Immature natural killer cell (primary cell): Measurements from ENCODE around the gene LIMK2. TPM values are rescaled to one million over a fixed set of nuclear protein-coding genes. Genes with fewer than 3 reads are reported as not detected.

Experiments used
- DNase-seq, 3 donors: peaks; one replicate each; pipeline ENCODE4 v3.0.0; 2022; ENCODE audit warnings: mixed read lengths in 1 of 3
- H3K27ac Mint-ChIP-seq, 6 donors: one replicate each; pipeline ENCODE4 v1.8.0; 2020; ENCODE audit warnings: mixed read lengths in 6 of 6, mild to moderate bottlenecking in 5 of 6, inconsistent platforms in 4 of 6, moderate library complexity in 3 of 6
- H3K27me3 Mint-ChIP-seq, 3 donors: one replicate each; pipeline ENCODE4 v1.8.0; 2020 to 2021; ENCODE audit warnings: low read depth in 3 of 3, mild to moderate bottlenecking in 3 of 3, mixed read lengths in 3 of 3, moderate library complexity in 3 of 3, inconsistent platforms in 1 of 3
- H3K36me3 Mint-ChIP-seq, 3 donors: one replicate each; pipeline ENCODE4 v1.8.0; 2020; ENCODE audit warnings: mixed read lengths in 3 of 3, inconsistent platforms in 2 of 3, mild to moderate bottlenecking in 2 of 3
- H3K4me1 Mint-ChIP-seq, 2 donors: one replicate each; pipeline ENCODE4 v1.8.0; 2020; ENCODE audit warnings: inconsistent platforms in 2 of 2, mild to moderate bottlenecking in 2 of 2, mixed read lengths in 2 of 2, moderate library complexity in 1 of 2
- H3K4me3 Mint-ChIP-seq, 5 donors: one replicate each; pipeline ENCODE4 v1.8.0; 2020; ENCODE audit warnings: mild to moderate bottlenecking in 5 of 5, mixed read lengths in 5 of 5, inconsistent platforms in 3 of 5, moderate library complexity in 3 of 5
- H3K9me3 Mint-ChIP-seq, 6 donors: one replicate each; pipeline ENCODE4 v1.8.0; 2020; ENCODE audit warnings: mild to moderate bottlenecking in 6 of 6, mixed read lengths in 6 of 6, inconsistent platforms in 4 of 6, moderate library complexity in 3 of 6
- polyA plus RNA-seq, 3 donors: library from polyadenylated mRNA; unstranded; fragments of 300-500 nt; fragmentation: Illumina TruSeq; gene quantifications; one replicate each; pipeline ENCODE4 v1.2.3, GENCODE V29; 2021

Gene LIMK2
- polyA plus RNA-seq, 3 donors from 2014 or later = 4.0 to 12.9 (median 6.2) TPM

DNA sequence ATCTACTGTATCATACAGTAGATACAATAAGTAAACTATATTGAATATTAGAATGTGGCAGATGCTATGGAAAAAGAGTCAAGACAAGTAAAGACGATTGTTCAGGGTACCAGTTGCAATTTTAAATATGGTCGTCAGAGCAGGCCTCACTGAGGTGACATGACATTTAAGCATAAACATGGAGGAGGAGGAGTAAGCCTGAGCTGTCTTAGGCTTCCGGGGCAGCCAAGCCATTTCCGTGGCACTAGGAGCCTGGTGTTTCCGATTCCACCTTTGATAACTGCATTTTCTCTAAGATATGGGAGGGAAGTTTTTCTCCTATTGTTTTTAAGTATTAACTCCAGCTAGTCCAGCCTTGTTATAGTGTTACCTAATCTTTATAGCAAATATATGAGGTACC, 65.6 kb downstream of the LIMK2 start:
- H3K4me3 Mint-ChIP-seq = no peak overlapping the region
- peaks cover 0 to 30% (median 14%) of the 10 kb centered on the region in 3 donors for H3K36me3 Mint-ChIP-seq
- no peaks in the 10 kb centered on the region for H3K4me1 Mint-ChIP-seq
- H3K27me3 Mint-ChIP-seq = peaks cover 0 to 2% (median 0%) of the 10 kb centered on the region in 3 donors
- peak overlapping the region in 2 of 6 donors; percentile 53 to 72 for H3K27ac Mint-ChIP-seq
- no peaks in the 10 kb centered on the region for H3K9me3 Mint-ChIP-seq
- DNase-seq = no peak

DNA sequence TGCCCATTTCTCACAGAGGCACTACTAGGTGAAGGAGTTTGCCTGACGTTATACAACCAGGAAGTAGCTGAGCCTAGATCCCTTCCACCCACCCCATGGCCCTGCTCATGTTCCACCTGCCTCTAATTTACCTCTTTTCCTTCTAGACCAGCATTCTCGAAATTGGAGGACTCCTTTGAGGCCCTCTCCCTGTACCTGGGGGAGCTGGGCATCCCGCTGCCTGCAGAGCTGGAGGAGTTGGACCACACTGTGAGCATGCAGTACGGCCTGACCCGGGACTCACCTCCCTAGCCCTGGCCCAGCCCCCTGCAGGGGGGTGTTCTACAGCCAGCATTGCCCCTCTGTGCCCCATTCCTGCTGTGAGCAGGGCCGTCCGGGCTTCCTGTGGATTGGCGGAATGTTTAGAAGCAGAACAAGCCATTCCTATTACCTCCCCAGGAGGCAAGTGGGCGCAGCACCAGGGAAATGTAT, 66.1 kb downstream of the LIMK2 start:
- Mint-ChIP-seq H3K27ac (peak overlapping the region in 4 of 6 donors; percentile 63 to 79 (median 75)), H3K4me1 (peaks cover 1 to 2% of the 10 kb centered on the region in 2 donors), H3K36me3 (peaks cover 4 to 32% (median 14%) of the 10 kb centered on the region in 3 donors), H3K27me3 (peaks cover 0 to 2% (median 0%) of the 10 kb centered on the region in 3 donors), H3K9me3 (no peaks in the 10 kb centered on the region), H3K4me3 (no peak overlapping the region)
- no peak for DNase-seq

DNA sequence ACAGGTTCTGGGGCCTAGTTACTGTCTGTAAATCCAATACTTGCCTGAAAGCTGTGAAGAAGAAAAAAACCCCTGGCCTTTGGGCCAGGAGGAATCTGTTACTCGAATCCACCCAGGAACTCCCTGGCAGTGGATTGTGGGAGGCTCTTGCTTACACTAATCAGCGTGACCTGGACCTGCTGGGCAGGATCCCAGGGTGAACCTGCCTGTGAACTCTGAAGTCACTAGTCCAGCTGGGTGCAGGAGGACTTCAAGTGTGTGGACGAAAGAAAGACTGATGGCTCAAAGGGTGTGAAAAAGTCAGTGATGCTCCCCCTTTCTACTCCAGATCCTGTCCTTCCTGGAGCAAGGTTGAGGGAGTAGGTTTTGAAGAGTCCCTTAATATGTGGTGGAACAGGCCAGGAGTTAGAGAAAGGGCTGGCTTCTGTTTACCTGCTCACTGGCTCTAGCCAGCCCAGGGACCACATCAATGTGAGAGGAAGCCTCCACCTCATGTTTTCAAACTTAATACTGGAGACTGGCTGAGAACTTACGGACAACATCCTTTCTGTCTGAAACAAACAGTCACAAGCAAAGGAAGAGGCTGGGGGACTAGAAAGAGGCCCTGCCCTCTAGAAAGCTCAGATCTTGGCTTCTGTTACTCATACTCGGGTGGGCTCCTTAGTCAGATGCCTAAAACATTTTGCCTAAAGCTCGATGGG, 66.7 kb downstream of the LIMK2 start:
- H3K27ac Mint-ChIP-seq = peak overlapping the region in 5 of 6 donors; percentile 63 to 79 (median 72)
- no peaks in the 10 kb centered on the region for H3K9me3 Mint-ChIP-seq
- H3K4me3 Mint-ChIP-seq = no peak overlapping the region
- peaks cover 0 to 2% (median 0%) of the 10 kb centered on the region in 3 donors for H3K27me3 Mint-ChIP-seq
- DNase-seq = no peak
- peaks cover 8 to 36% (median 14%) of the 10 kb centered on the region in 3 donors for H3K36me3 Mint-ChIP-seq
- H3K4me1 Mint-ChIP-seq = peaks cover 3 to 4% of the 10 kb centered on the region in 2 donors

DNA sequence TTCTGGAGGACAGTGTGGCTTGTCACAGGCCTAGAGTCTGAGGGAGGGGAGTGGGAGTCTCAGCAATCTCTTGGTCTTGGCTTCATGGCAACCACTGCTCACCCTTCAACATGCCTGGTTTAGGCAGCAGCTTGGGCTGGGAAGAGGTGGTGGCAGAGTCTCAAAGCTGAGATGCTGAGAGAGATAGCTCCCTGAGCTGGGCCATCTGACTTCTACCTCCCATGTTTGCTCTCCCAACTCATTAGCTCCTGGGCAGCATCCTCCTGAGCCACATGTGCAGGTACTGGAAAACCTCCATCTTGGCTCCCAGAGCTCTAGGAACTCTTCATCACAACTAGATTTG, 67.2 kb downstream of the LIMK2 start:
- Mint-ChIP-seq H3K4me1 (peaks cover 3 to 4% of the 10 kb centered on the region in 2 donors), H3K27ac (peak overlapping the region; percentile 6 to 89 (median 78)), H3K27me3 (peaks cover 0 to 2% (median 0%) of the 10 kb centered on the region in 3 donors), H3K36me3 (peaks cover 8 to 39% (median 11%) of the 10 kb centered on the region in 3 donors), H3K9me3 (no peaks in the 10 kb centered on the region), H3K4me3 (no peak overlapping the region)
- DNase-seq = no peak

DNA sequence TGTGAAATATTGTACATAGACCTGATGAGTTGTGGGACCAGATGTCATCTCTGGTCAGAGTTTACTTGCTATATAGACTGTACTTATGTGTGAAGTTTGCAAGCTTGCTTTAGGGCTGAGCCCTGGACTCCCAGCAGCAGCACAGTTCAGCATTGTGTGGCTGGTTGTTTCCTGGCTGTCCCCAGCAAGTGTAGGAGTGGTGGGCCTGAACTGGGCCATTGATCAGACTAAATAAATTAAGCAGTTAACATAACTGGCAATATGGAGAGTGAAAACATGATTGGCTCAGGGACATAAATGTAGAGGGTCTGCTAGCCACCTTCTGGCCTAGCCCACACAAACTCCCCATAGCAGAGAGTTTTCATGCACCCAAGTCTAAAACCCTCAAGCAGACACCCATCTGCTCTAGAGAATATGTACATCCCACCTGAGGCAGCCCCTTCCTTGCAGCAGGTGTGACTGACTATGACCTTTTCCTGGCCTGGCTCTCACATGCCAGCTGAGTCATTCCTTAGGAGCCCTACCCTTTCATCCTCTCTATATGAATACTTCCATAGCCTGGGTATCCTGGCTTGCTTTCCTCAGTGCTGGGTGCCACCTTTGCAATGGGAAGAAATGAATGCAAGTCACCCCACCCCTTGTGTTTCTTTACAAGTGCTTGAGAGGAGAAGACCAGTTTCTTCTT, 67.9 kb downstream of the LIMK2 start:
- Mint-ChIP-seq H3K36me3 (peaks cover 8 to 42% (median 11%) of the 10 kb centered on the region in 3 donors), H3K27me3 (peaks cover 0 to 2% (median 0%) of the 10 kb centered on the region in 3 donors), H3K9me3 (no peaks in the 10 kb centered on the region), H3K27ac (peak overlapping the region; percentile 6 to 89 (median 78)), H3K4me3 (no peak overlapping the region), H3K4me1 (peaks cover 7 to 8% of the 10 kb centered on the region in 2 donors)
- DNase-seq = no peak

DNA sequence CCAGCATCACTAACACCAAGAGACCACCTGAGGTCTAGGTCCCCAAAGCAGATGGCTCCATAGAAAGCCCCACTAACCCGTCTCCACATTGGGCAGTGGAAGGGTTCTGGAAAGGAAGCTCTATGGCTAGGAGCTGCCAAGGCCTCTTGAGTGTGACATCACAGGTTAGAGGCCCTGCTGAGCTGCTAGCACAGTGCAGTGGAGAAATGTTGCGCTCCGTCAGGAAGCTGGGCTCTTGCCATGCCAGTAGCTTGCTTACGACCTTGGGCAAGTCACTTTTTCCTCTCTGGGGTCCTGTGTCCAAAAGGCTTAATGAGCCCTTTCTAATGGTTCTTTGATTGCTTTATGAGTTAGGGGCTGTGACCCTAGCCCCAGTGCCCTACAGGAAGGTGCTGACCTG, 69.6 kb downstream of the LIMK2 start:
- DNase-seq = no peak
- Mint-ChIP-seq H3K4me1 (peaks cover 24 to 25% of the 10 kb centered on the region in 2 donors), H3K36me3 (peaks cover 4 to 43% (median 12%) of the 10 kb centered on the region in 3 donors), H3K4me3 (no peak overlapping the region), H3K27me3 (peaks cover 2 to 4% (median 3%) of the 10 kb centered on the region in 3 donors), H3K27ac (peak overlapping the region in 5 of 6 donors; percentile 4 to 78 (median 55)), H3K9me3 (no peaks in the 10 kb centered on the region)

DNA sequence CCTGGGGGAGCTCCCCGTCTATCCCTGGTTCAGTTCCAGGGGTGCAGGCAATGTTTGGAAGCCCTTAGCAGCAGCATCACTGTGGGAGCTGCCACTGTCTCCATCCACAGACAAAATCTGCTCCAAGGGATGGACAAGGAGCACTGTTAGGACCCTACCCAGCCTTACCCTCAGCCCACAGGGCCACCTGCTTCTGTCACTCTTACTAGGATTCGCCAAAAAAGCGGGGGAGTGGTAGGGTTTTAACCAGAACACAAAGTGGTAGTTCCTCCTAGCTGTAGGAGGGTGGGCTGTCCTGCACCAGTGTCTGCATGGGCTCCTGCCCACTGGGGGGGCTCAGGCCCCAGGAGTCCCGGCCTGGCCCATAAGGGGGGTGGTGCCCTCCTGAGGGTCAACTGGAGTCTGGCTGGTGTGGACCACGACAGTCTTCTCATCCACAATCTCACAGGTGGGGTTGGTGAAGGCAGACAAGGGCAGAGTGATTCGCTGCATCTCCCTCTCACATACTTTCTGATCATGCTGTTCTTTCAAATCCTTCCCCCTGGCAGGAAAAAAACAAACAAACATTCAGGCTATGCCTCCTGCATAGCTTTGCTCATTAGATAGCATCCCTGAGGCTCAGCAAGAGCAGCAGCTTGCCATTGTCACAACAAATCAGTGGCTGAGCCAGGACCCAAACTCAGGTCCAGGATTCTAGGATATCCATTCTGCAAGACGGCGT, 70.8 kb downstream of the LIMK2 start:
- Mint-ChIP-seq H3K27ac (peak overlapping the region; percentile 77 to 100 (median 80)), H3K4me1 (peaks cover 34% of the 10 kb centered on the region in 2 donors), H3K4me3 (no peak overlapping the region), H3K27me3 (peaks cover 0 to 6% (median 4%) of the 10 kb centered on the region in 3 donors), H3K36me3 (peaks cover 4 to 43% (median 12%) of the 10 kb centered on the region in 3 donors), H3K9me3 (no peaks in the 10 kb centered on the region)
- DNase-seq = no peak

DNA sequence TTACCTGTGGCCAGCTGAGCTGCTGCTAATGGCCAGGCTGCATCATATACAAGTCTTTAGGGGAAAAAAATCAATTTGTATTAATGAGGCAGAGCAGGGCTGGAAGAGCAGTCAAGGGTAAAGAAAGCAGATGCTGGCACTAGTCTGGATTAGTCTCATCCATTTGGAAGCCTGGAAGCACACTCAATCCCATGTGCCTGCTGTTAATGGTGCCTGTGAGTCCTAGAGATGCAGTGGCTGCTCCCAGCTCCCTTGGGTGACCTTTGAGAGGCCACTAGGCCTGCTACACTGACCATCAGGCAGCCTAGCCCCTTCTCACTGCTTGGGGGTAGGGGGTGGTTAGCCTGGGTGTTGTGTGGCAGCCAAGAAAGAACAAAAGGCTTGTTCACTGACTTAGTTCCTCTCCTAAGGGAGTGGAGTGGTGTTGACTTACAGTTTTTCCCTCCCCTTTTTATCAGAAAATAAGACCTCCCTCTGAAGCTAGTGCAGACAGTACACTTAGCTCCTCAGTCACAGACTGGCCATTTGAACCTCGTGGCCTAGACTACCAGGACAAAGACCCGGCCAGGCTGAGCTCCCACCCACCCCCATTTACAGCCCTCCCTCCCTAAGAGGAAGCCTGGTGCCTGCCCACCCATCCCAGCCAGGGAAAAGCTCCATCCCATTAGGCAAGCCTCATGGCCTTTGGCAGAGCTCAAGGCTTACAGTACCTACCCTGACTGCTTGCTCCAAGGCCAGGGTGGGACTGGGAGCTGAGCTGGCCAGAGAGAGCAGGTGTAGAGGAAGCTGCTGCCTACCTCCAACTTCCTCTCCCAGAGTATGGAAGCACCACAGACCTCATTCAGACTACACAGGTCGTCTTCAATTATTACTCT, 72.4 kb downstream of the LIMK2 start:
- Mint-ChIP-seq H3K36me3 (peaks cover 4 to 42% (median 15%) of the 10 kb centered on the region in 3 donors), H3K27ac (peak overlapping the region; percentile 99 to 100 (median 99)), H3K4me1 (peaks cover 46 to 51% of the 10 kb centered on the region in 2 donors)

DNA sequence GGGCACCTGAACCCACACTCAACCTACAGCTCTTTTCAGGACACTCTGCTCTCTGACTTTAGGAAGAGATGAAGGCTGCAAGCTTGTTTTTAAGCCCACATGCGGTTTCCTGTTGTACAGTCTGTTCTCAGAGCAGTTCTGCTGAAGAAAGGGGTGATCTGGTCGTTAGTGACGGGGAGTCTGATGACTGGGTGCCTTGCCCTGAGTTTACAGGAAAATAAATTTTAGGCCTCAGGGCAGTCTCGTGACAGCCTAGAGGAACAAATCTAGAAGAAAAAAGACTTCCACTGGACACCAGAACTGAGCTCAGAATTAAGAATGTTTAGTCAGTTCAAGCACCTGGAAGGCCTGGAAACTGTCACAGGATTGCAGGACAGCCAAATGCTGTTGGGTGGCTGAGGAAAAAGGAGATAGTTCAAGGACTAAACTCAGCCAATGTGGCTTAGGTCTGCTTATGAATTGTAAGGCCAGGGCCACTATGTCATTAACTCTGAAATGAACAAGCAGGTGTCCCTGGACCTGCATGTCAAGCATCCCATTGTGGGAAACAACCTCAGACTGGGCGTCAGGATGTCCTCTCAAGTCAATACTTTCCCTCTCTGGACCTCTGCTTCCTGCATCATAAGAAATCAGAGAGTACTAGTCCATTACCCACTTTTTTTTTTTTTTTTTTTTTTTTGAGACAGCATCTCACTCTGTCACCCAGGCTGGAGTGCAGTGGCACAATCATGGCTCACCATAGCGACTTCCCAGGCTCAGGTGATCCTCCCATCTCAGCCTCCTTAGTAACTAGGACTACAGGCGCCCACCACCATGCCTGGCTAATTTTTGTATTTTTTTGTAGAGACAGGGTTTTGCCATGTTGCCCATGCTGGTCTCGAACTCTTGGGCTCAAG, 74.5 kb downstream of the LIMK2 start:
- Mint-ChIP-seq H3K27me3 (peaks cover 8 to 29% (median 13%) of the 10 kb centered on the region in 3 donors), H3K36me3 (peaks cover 7 to 42% (median 23%) of the 10 kb centered on the region in 3 donors), H3K4me1 (peaks cover 58 to 61% of the 10 kb centered on the region in 2 donors), H3K9me3 (no peaks in the 10 kb centered on the region), H3K27ac (peak overlapping the region; percentile 99 to 100 (median 99)), H3K4me3 (peak overlapping the region; percentile 58 to 79 (median 73))
- DNase-seq = peak; percentile 61 to 70 (median 69)

More for the DNA sequence above, 72.4 kb downstream of the LIMK2 start:
- DNase-seq = no peak
- Mint-ChIP-seq H3K9me3 (no peaks in the 10 kb centered on the region), H3K27me3 (peaks cover 1 to 14% (median 4%) of the 10 kb centered on the region in 3 donors), H3K4me3 (no peak overlapping the region)

DNA sequence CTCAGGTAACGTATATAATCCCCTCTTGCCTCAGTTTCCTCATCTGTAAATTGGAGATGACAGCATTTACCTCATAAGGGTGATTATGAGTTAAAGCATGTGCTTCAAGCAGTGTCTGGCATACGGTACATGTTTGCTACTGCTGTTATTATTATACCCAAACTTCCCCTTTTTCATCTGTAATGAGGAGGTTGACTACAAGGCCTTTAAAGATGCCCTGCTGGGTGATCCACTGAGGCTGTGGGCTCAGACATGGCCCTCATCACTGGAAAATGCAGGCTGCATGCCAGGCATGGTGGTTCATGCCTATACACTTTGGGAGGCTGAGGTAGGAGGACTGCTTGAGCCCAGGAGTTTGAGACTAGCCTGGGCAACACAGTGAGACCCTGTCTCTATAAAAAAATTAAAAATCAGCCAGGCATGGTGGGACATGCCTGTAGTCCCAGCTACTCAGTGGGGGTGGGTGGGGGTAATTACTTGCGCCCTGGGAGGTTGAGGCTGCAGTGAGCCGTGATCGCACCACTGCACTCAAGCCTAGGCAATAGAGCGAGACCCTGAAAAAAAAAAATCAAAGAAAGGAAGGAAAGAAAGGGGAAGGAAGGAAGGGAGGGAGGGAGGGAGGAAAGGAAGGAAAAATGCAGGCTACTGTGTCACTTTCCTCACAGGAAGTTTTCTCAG, 75.9 kb downstream of the LIMK2 start:
- peaks cover 7 to 37% (median 21%) of the 10 kb centered on the region in 3 donors for H3K36me3 Mint-ChIP-seq
- H3K4me3 Mint-ChIP-seq = peak overlapping the region; percentile 53 to 98 (median 67)
- peaks cover 14 to 40% (median 19%) of the 10 kb centered on the region in 3 donors for H3K27me3 Mint-ChIP-seq
- no peak for DNase-seq
- peak overlapping the region; percentile 99 to 100 (median 99) for H3K27ac Mint-ChIP-seq
- peaks cover 69 to 70% of the 10 kb centered on the region in 2 donors for H3K4me1 Mint-ChIP-seq
- no peaks in the 10 kb centered on the region for H3K9me3 Mint-ChIP-seq

DNA sequence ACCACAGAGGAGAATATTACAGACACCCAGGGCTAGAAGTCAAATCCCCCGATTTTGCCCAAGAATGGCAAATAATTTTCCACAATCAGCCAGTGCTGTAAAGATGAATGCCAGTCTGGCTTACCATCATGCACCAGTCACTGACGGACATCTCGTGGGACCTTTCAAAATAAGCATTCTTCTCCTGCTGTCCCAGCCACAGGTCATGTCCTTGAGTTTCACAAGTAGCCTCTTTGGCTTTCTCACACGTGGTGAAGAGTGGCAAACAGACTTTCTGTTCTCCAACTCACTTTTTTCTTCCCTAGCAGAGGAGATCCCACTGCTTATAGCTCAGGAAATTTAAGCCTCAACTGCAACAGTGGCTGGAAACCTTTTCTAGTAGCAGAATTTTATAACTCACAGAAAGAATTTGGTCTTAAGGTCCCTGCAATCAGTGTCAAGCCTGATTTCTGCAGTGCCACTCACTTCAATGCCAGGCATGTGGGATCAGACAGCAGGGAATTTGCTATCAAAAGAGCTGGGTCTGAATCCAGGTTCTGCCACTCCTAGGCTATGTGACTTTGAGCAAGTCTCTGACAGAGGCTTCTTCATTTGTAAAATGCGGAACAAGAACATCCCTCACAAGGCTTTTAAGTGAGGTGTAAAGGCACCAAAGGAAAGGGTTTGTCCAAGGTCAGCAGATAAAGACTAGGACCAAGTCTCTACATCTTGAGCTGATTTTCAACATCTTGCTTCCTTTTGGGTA, 76.6 kb downstream of the LIMK2 start:
- peaks cover 70 to 73% of the 10 kb centered on the region in 2 donors for H3K4me1 Mint-ChIP-seq
- peak in 1 of 3 donors; percentile 22 for DNase-seq
- H3K4me3 Mint-ChIP-seq = peak overlapping the region; percentile 53 to 98 (median 96)
- no peaks in the 10 kb centered on the region for H3K9me3 Mint-ChIP-seq
- H3K27me3 Mint-ChIP-seq = peaks cover 14 to 40% (median 19%) of the 10 kb centered on the region in 3 donors
- H3K27ac Mint-ChIP-seq = peak overlapping the region; percentile 99 to 100 (median 99)
- peaks cover 3 to 31% (median 15%) of the 10 kb centered on the region in 3 donors for H3K36me3 Mint-ChIP-seq
